Astrocyte (in vitro differentiated cells and primary cell): ENCODE results near the gene WDR86. TPM values are rescaled to one million over a fixed set of nuclear protein-coding genes. Genes with fewer than 3 reads are reported as not detected.

Source experiments
- DNase-seq: peaks from one replicate; pipeline ENCODE4 v3.0.0-alpha.2; 2010; ENCODE audit warnings: low read depth
- FAIRE-seq: peaks from 2 replicates; lab custom pipeline; 2011; peaks lifted over from hg19 to GRCh38; lab: Jason Lieb, UNC
- H2AFZ ChIP-seq: 2 replicates; pipeline ENCODE4 v1.6.0; 2012; ENCODE audit warnings: low read depth, low read length, inconsistent platforms
- H3K27ac ChIP-seq: 2 replicates; pipeline ENCODE4 v1.5.1; 2011; ENCODE audit warnings: low read depth, low read length, inconsistent platforms
- H3K27me3 ChIP-seq: 2 replicates; pipeline ENCODE4 v1.6.0; 2011; ENCODE audit warnings: low read length, inconsistent platforms; ENCODE audit not compliant: insufficient read depth
- H3K36me3 ChIP-seq: 2 replicates; pipeline ENCODE4 v1.5.1; 2011; ENCODE audit warnings: low read length, inconsistent platforms; ENCODE audit not compliant: insufficient read depth
- H3K4me1 ChIP-seq: 2 replicates; pipeline ENCODE4 v1.5.1; 2011; ENCODE audit warnings: low read length, inconsistent platforms; ENCODE audit not compliant: insufficient read depth
- H3K4me2 ChIP-seq: 2 replicates; pipeline ENCODE4 v1.6.0; 2012; ENCODE audit warnings: low read length, inconsistent platforms
- H3K4me3 ChIP-seq: 2 replicates; pipeline ENCODE4 v1.5.1; 2011; ENCODE audit warnings: low read depth, mild to moderate bottlenecking, low read length, inconsistent platforms; ENCODE audit not compliant: insufficient read depth
- H3K79me2 ChIP-seq: 2 replicates; pipeline ENCODE4 v1.6.0; 2012; ENCODE audit warnings: mild to moderate bottlenecking, low read length, inconsistent platforms; ENCODE audit not compliant: insufficient read depth
- H3K9ac ChIP-seq: 2 replicates; pipeline ENCODE4 v1.6.0; 2012; ENCODE audit warnings: mild to moderate bottlenecking, low read length, inconsistent platforms
- H3K9me3 ChIP-seq: 2 replicates; pipeline ENCODE4 v1.5.1; 2012; ENCODE audit warnings: low read depth, mild to moderate bottlenecking, low read length, inconsistent platforms; ENCODE audit not compliant: insufficient read depth
- H4K20me1 ChIP-seq: 2 replicates; pipeline ENCODE4 v1.6.0; 2012; ENCODE audit warnings: low read length, inconsistent platforms; ENCODE audit not compliant: insufficient read depth
- H3K27ac Mint-ChIP-seq: one replicate; pipeline ENCODE4 v1.8.0; 2021; ENCODE audit warnings: mild to moderate bottlenecking, mixed read lengths; ENCODE audit not compliant: unreplicated experiment
- H3K27me3 Mint-ChIP-seq: one replicate; pipeline ENCODE4 v1.8.0; 2021; ENCODE audit warnings: low read depth, mixed read lengths; ENCODE audit not compliant: unreplicated experiment
- H3K36me3 Mint-ChIP-seq: one replicate; pipeline ENCODE4 v1.8.0; 2021; ENCODE audit warnings: low read depth, mixed read lengths; ENCODE audit not compliant: unreplicated experiment
- H3K4me1 Mint-ChIP-seq: one replicate; pipeline ENCODE4 v1.8.0; 2021; ENCODE audit warnings: low read depth, mixed read lengths; ENCODE audit not compliant: unreplicated experiment
- H3K4me3 Mint-ChIP-seq: one replicate; pipeline ENCODE4 v1.8.0; 2021; ENCODE audit warnings: mild to moderate bottlenecking, moderate library complexity, mixed read lengths; ENCODE audit not compliant: unreplicated experiment
- H3K9me3 Mint-ChIP-seq: one replicate; pipeline ENCODE4 v1.8.0; 2021; ENCODE audit warnings: mild to moderate bottlenecking, mixed read lengths; ENCODE audit not compliant: unreplicated experiment
- CTCF ChIP-seq: IDR thresholded peaks from 2 replicates; pipeline ENCODE4 v1.5.1; 2011; ENCODE audit warnings: low read depth, mild to moderate bottlenecking, inconsistent platforms, low read length, moderate library complexity; ENCODE audit not compliant: insufficient read depth
- EZH2 ChIP-seq: IDR thresholded peaks from 2 replicates; pipeline ENCODE4 v1.6.1; 2012; ENCODE audit warnings: mild to moderate bottlenecking, low read length, inconsistent platforms; ENCODE audit not compliant: insufficient read depth
- total RNA-seq: library from RNA; stranded (reverse); gene quantifications from 2 replicates; pipeline ENCODE4 v1.2.1, GENCODE V29; 2021

The WDR86 gene
- total RNA-seq, 1 donor from 2014 or later, result 3.6 TPM

- no peak for DNase-seq
- Histone ChIP-seq H4K20me1 (no peaks in the 10 kb centered on the region), H3K4me2 (peak overlapping the region; percentile 91), H3K9ac (no peak overlapping the region), H3K27me3 (no peaks in the 10 kb centered on the region), H3K79me2 (peaks cover 17% of the 10 kb centered on the region), H3K9me3 (no peaks in the 10 kb centered on the region), H3K36me3 (peaks cover 7% of the 10 kb centered on the region), H3K27ac (no peak overlapping the region), H2AFZ (peak overlapping the region; percentile 77), H3K4me3 (peak overlapping the region; percentile 78), H3K4me1 (peaks cover 3% of the 10 kb centered on the region)
- Mint-ChIP-seq H3K4me1 (peaks cover 15% of the 10 kb centered on the region), H3K27me3 (no peaks in the 10 kb centered on the region), H3K27ac (no peak overlapping the region), H3K9me3 (no peaks in the 10 kb centered on the region), H3K36me3 (no peaks in the 10 kb centered on the region), H3K4me3 (peak overlapping the region; percentile 83)
- FAIRE-seq, result no peak
- TF ChIP-seq CTCF (no peak), EZH2 (no peak)
Observed at GRCh38 chr7:151340794-151341356, 69.0 kb downstream of the WDR86 start.

- Histone ChIP-seq H3K27ac (no peak overlapping the region), H3K4me1 (peaks cover 3% of the 10 kb centered on the region), H3K9me3 (no peaks in the 10 kb centered on the region), H3K4me3 (no peak overlapping the region), H3K27me3 (no peaks in the 10 kb centered on the region), H2AFZ (no peak overlapping the region), H4K20me1 (no peaks in the 10 kb centered on the region), H3K4me2 (no peak overlapping the region), H3K9ac (no peak overlapping the region), H3K79me2 (peaks cover 17% of the 10 kb centered on the region), H3K36me3 (no peaks in the 10 kb centered on the region)
- Mint-ChIP-seq H3K9me3 (no peaks in the 10 kb centered on the region), H3K4me3 (no peak overlapping the region), H3K27me3 (no peaks in the 10 kb centered on the region), H3K36me3 (no peaks in the 10 kb centered on the region), H3K4me1 (peaks cover 15% of the 10 kb centered on the region), H3K27ac (no peak overlapping the region)
- FAIRE-seq (no peak), DNase-seq (no peak)
- no peak for TF ChIP-seq EZH2
- no peak for TF ChIP-seq CTCF
Observed at GRCh38 chr7:151339651-151340382, 70.0 kb downstream of the WDR86 start.

- Histone ChIP-seq H3K4me1 (peaks cover 3% of the 10 kb centered on the region), H3K79me2 (peaks cover 17% of the 10 kb centered on the region), H3K9ac (no peak overlapping the region), H3K4me2 (no peak overlapping the region), H3K4me3 (no peak overlapping the region), H3K36me3 (no peaks in the 10 kb centered on the region), H4K20me1 (no peaks in the 10 kb centered on the region), H2AFZ (no peak overlapping the region), H3K27ac (no peak overlapping the region), H3K27me3 (no peaks in the 10 kb centered on the region), H3K9me3 (no peaks in the 10 kb centered on the region)
- no peaks in the 10 kb centered on the region for H3K27me3 Mint-ChIP-seq
- FAIRE-seq (no peak), DNase-seq (no peak)
- no peaks in the 10 kb centered on the region for H3K9me3 Mint-ChIP-seq
- peaks cover 15% of the 10 kb centered on the region for H3K4me1 Mint-ChIP-seq
- TF ChIP-seq EZH2 (no peak), CTCF (no peak)
- H3K4me3 Mint-ChIP-seq, result no peak overlapping the region
- H3K36me3 Mint-ChIP-seq, result no peaks in the 10 kb centered on the region
- no peak overlapping the region for H3K27ac Mint-ChIP-seq
Observed at GRCh38 chr7:151338809-151339208, 71.0 kb downstream of the WDR86 start.
